ENCODE results near the gene DDX10. TPM values are rescaled to one million over a fixed set of nuclear protein-coding genes. Genes with fewer than 3 reads are reported as not detected.

Gene DDX10
- total RNA-seq, 2 experiments from 2014 or later: 15.0 to 15.4 TPM

- Histone ChIP-seq H3K27ac (ENCODE audit: low read depth in 1 of 2, low read length in 2 of 2) (no peak overlapping the region), H3K4me1 (ENCODE audit: insufficient read depth, low read length) (no peaks in the 10 kb centered on the region), H3K36me3 (ENCODE audit: insufficient read depth, low read length) (peaks cover 6% of the 10 kb centered on the region), H3K4me3 (ENCODE audit: low read length) (no peak overlapping the region), H3K9me3 (ENCODE audit: control insufficient read depth in 1 of 2, insufficient read depth in 1 of 2, low read length in 2 of 2) (no peaks in the 10 kb centered on the region), H3K27me3 (ENCODE audit: control insufficient read depth in 1 of 2, insufficient read depth in 2 of 2, low read length in 2 of 2) (no peaks in the 10 kb centered on the region)
- Mint-ChIP-seq H3K4me3 (no peak overlapping the region), H3K36me3 (ENCODE audit: low read depth) (peaks cover 37% of the 10 kb centered on the region), H3K27ac (no peak overlapping the region), H3K9me3 (no peaks in the 10 kb centered on the region), H3K27me3 (no peaks in the 10 kb centered on the region), H3K4me1 (ENCODE audit: low read depth) (no peaks in the 10 kb centered on the region)
- DNase-seq (no peak), ATAC-seq (ENCODE audit: poor library complexity) (no peak)
- intact Hi-C loops (cut with DNase I, micrococcal nuclease): no loop called here
- POLR2A ChIA-PET: no interaction called here
- no peak for TF ChIP-seq CTCF (IDR thresholded peaks at IDR 0.05)
- CTCF ChIA-PET: no interaction called here
Measured at GRCh38 chr11:108916935-108917334, 252.1 kb downstream of the DDX10 start.

- no peak overlapping the region for H3K27ac Mint-ChIP-seq
- Histone ChIP-seq H3K27me3 (ENCODE audit: control insufficient read depth in 1 of 2, insufficient read depth in 2 of 2, low read length in 2 of 2) (no peaks in the 10 kb centered on the region), H3K4me1 (ENCODE audit: insufficient read depth, low read length) (no peaks in the 10 kb centered on the region), H3K9me3 (ENCODE audit: control insufficient read depth in 1 of 2, insufficient read depth in 1 of 2, low read length in 2 of 2) (no peaks in the 10 kb centered on the region), H3K27ac (ENCODE audit: low read depth in 1 of 2, low read length in 2 of 2) (no peak overlapping the region), H3K4me3 (ENCODE audit: low read length) (no peak overlapping the region), H3K36me3 (ENCODE audit: insufficient read depth, low read length) (peaks cover 6% of the 10 kb centered on the region)
- ATAC-seq (ENCODE audit: poor library complexity): no peak
- H3K4me1 Mint-ChIP-seq (ENCODE audit: low read depth): no peaks in the 10 kb centered on the region
- no peaks in the 10 kb centered on the region for H3K27me3 Mint-ChIP-seq
- H3K9me3 Mint-ChIP-seq: no peaks in the 10 kb centered on the region
- DNase-seq: no peak
- POLR2A ChIA-PET: no interaction called here
- no peak for TF ChIP-seq CTCF (IDR thresholded peaks at IDR 0.05)
- intact Hi-C loops (cut with DNase I, micrococcal nuclease): no loop called here
- peaks cover 37% of the 10 kb centered on the region for H3K36me3 Mint-ChIP-seq (ENCODE audit: low read depth)
- no peak overlapping the region for H3K4me3 Mint-ChIP-seq
- CTCF ChIA-PET: no interaction called here
Measured at GRCh38 chr11:108921211-108921610, 256.3 kb downstream of the DDX10 start.

- CTCF ChIA-PET: interaction anchor here (1.9 kb wide), 1 partner anchor 8 kb away, joined by 7 read pairs; no protein-coding TSS in a partner anchor
- H3K4me1 Mint-ChIP-seq (ENCODE audit: low read depth): no peaks in the 10 kb centered on the region
- no peaks in the 10 kb centered on the region for H3K9me3 Mint-ChIP-seq
- H3K27me3 Mint-ChIP-seq: no peaks in the 10 kb centered on the region
- intact Hi-C loops (cut with DNase I, micrococcal nuclease): no loop called here
- Histone ChIP-seq H3K4me3 (ENCODE audit: low read length) (no peak overlapping the region), H3K9me3 (ENCODE audit: control insufficient read depth in 1 of 2, insufficient read depth in 1 of 2, low read length in 2 of 2) (no peaks in the 10 kb centered on the region), H3K4me1 (ENCODE audit: insufficient read depth, low read length) (no peaks in the 10 kb centered on the region), H3K36me3 (ENCODE audit: insufficient read depth, low read length) (peaks cover 6% of the 10 kb centered on the region), H3K27me3 (ENCODE audit: control insufficient read depth in 1 of 2, insufficient read depth in 2 of 2, low read length in 2 of 2) (no peaks in the 10 kb centered on the region), H3K27ac (ENCODE audit: low read depth in 1 of 2, low read length in 2 of 2) (no peak overlapping the region)
- TF ChIP-seq CTCF (IDR thresholded peaks at IDR 0.05): no peak
- H3K36me3 Mint-ChIP-seq (ENCODE audit: low read depth): peaks cover 38% of the 10 kb centered on the region
- ATAC-seq (ENCODE audit: poor library complexity): no peak
- no peak overlapping the region for H3K27ac Mint-ChIP-seq
- no peak for DNase-seq
- POLR2A ChIA-PET: no interaction called here
- no peak overlapping the region for H3K4me3 Mint-ChIP-seq
Measured at GRCh38 chr11:108922241-108922640, 257.4 kb downstream of the DDX10 start.

Data from CD4-positive, alpha-beta T cell (primary cell).